K562 (cell line): Measurements from ENCODE around the gene LRRC26. TPM values are rescaled to one million over a fixed set of nuclear protein-coding genes. Genes with fewer than 3 reads are reported as not detected.

Experiments
- ATAC-seq: fragments of 200-7000 bp; cut with Tn5 transposase; 3 replicates; pipeline ENCODE4 v1.9.1; 2020; ENCODE audit warnings: moderate library complexity
- BruUV-seq: library from RNA; stranded (reverse); fragments of 400-500 nt; replicated peaks from 2 replicates; lab custom pipeline; 2021; lab: Mats Ljungman, UMichigan
- CTCF ChIA-PET: fragments of 300-600 bp; formaldehyde crosslinking; extraction: SDS; loops from one replicate; lab custom pipeline; 2021; ENCODE audit warnings: low intra/inter-chr PET ratio; lab: Yijun Ruan, JAX
- POLR2A ChIA-PET: fragments of 300-600, 350-650 bp; sonication (Branson Sonifier 250); formaldehyde crosslinking; extraction: SDS; loops from one replicate; lab custom pipeline; 2021; ENCODE audit warnings: antibody characterized with exemption, inconsistent platforms; lab: Yijun Ruan, JAX
- DNase-seq, 4 experiments: peaks; one replicate each; pipeline versions ENCODE4 v3.0.0 to v3.0.0-alpha.2; 2011 to 2018; ENCODE audit warnings: low spot score in 3 of 4, mixed read lengths in 3 of 4; ENCODE audit errors: extremely low read depth in 1 of 4
- FAIRE-seq: peaks from 2 replicates; lab custom pipeline; 2011; peaks lifted over from hg19 to GRCh38; lab: Jason Lieb, UNC
- H2AFZ ChIP-seq: 2 replicates; pipeline ENCODE4 v1.6.0; 2011; ENCODE audit warnings: low read depth, low read length, control low read depth, inconsistent platforms
- H3K27ac ChIP-seq: fragments of 200-600 bp; 3 replicates; pipeline ENCODE4 v1.8.0; 2011; ENCODE audit warnings: low read depth, mild to moderate bottlenecking, control low read depth, inconsistent platforms, low read length, moderate library complexity, mixed read lengths; ENCODE audit errors: extremely low read depth
- H3K27me3 ChIP-seq, 2 experiments: fragments of 300-600 bp in 1 of 2; 2 replicates in 1 of 2; 3 replicates in 1 of 2; pipeline versions ENCODE4 v1.6.0 to v1.8.0; 2011; ENCODE audit warnings: inconsistent platforms in 2 of 2, low read length in 2 of 2, mild to moderate bottlenecking in 1 of 2, mixed read lengths in 1 of 2, moderate library complexity in 1 of 2; ENCODE audit not compliant: control insufficient read depth in 2 of 2, insufficient read depth in 2 of 2
- H3K36me3 ChIP-seq: fragments of 300-600 bp; 3 replicates; pipeline ENCODE4 v1.8.0; 2011; ENCODE audit warnings: mild to moderate bottlenecking, low read length, inconsistent platforms; ENCODE audit not compliant: control insufficient read depth, insufficient read depth
- H3K4me1 ChIP-seq, 2 experiments: fragments of 200-600 bp in 1 of 2; replicated peaks in 1 of 2; 2 replicates in 1 of 2; 3 replicates in 1 of 2; pipeline versions ENCODE4 v1.5.1 to v1.8.0; 2011; ENCODE audit warnings: inconsistent platforms in 2 of 2, low read length in 2 of 2, mild to moderate bottlenecking in 1 of 2, mixed read lengths in 1 of 2, moderate library complexity in 1 of 2; ENCODE audit not compliant: control insufficient read depth in 2 of 2, insufficient read depth in 2 of 2
- H3K4me2 ChIP-seq: 2 replicates; pipeline ENCODE4 v1.6.1; 2011; ENCODE audit warnings: low read length, control low read depth, inconsistent platforms, mixed read lengths; ENCODE audit not compliant: insufficient read depth
- H3K4me3 ChIP-seq: fragments of 200-600 bp; sonication (generic), shearing (Covaris generic); 2 replicates; pipeline ENCODE4 v1.5.1; 2016; ENCODE audit warnings: control low read depth, inconsistent platforms
- H3K79me2 ChIP-seq: fragments of 200-600 bp; 3 replicates; pipeline ENCODE4 v1.8.0; 2011; ENCODE audit warnings: low read length, inconsistent platforms; ENCODE audit not compliant: control insufficient read depth, insufficient read depth
- H3K9ac ChIP-seq, 2 experiments: 2 replicates each; pipeline versions ENCODE4 v1.6.0 to v1.6.1; 2011; ENCODE audit warnings: low read depth in 2 of 2, low read length in 2 of 2, control low read depth in 1 of 2, inconsistent platforms in 1 of 2, mild to moderate bottlenecking in 1 of 2, mixed read lengths in 1 of 2; ENCODE audit not compliant: insufficient read depth in 1 of 2
- H3K9me1 ChIP-seq: one replicate; pipeline ENCODE4 v1.6.0; 2011; ENCODE audit warnings: inconsistent platforms, mild to moderate bottlenecking, low read length, moderate library complexity; ENCODE audit not compliant: control insufficient read depth, insufficient read depth
- H3K9me3 ChIP-seq: replicated peaks from 2 replicates; pipeline ENCODE4 v1.5.1; 2011; ENCODE audit warnings: low read depth, low read length, inconsistent platforms; ENCODE audit not compliant: control insufficient read depth, insufficient read depth
- H4K20me1 ChIP-seq: replicated peaks from 2 replicates; pipeline ENCODE4 v1.6.1; 2011; ENCODE audit warnings: low read length, inconsistent platforms, mixed read lengths; ENCODE audit not compliant: control insufficient read depth, insufficient read depth
- CCNT2 ChIP-seq: IDR thresholded peaks from 2 replicates; pipeline ENCODE4 v1.6.1; 2011; ENCODE audit warnings: borderline replicate concordance, low read depth, mild to moderate bottlenecking, moderate library complexity, mixed read lengths, low read length; ENCODE audit not compliant: insufficient read length; ENCODE audit errors: extremely low read depth
- FOSL1 ChIP-seq: fragments of 200-800 bp; sonication (Bioruptor generic); conservative IDR thresholded peaks from 2 replicates; pipeline ENCODE4 v1.6.1; 2016; ENCODE audit warnings: missing genetic modification characterization, missing compliant biosample characterization
- GATA2 ChIP-seq: sonication (generic); formaldehyde crosslinking; IDR thresholded peaks from 2 replicates; pipeline ENCODE4 v1.4.0; 2020; ENCODE audit warnings: mild to moderate bottlenecking, missing genetic modification reagents
- GATAD2B ChIP-seq: fragments of 450-650 bp; IDR thresholded peaks from 2 replicates; pipeline ENCODE4 v1.6.1; 2017; ENCODE audit warnings: mild to moderate bottlenecking, borderline replicate concordance
- HNRNPL ChIP-seq: fragments of 200-400 bp; formaldehyde crosslinking; IDR thresholded peaks from 2 replicates; pipeline ENCODE4 v1.6.1; 2017; ENCODE audit warnings: low read depth, mild to moderate bottlenecking, low read length
- KDM2B ChIP-seq: fragments of 250-450 bp; sonication (Bioruptor Pico); IDR thresholded peaks from 2 replicates; pipeline ENCODE4 v1.8.0; 2021; ENCODE audit warnings: mild to moderate bottlenecking, moderate library complexity
- MAZ ChIP-seq, 2 experiments: fragments of 450-650 bp in 1 of 2; sonication (generic) in 1 of 2; formaldehyde crosslinking; IDR thresholded peaks in 1 of 2; conservative IDR thresholded peaks in 1 of 2; 2 replicates each; pipeline versions ENCODE4 v1.4.0 to v1.5.0; 2020; ENCODE audit warnings: mild to moderate bottlenecking in 1 of 2, missing genetic modification reagents in 1 of 2
- NR2C1 ChIP-seq, 2 experiments: fragments of 450-650 bp; IDR thresholded peaks; 2 replicates each; pipeline ENCODE4 v1.6.1; 2017; ENCODE audit warnings: mild to moderate bottlenecking in 2 of 2, antibody characterized with exemption in 1 of 2, inconsistent platforms in 1 of 2, missing compliant biosample characterization in 1 of 2, missing genetic modification characterization in 1 of 2
- TAF9B ChIP-seq: fragments of 450-650 bp; IDR thresholded peaks from 2 replicates; pipeline ENCODE4 v1.6.1; 2018; ENCODE audit warnings: mild to moderate bottlenecking; ENCODE audit not compliant: partially characterized antibody
- TOE1 ChIP-seq, 2 experiments: fragments of 450-650 bp in 1 of 2; sonication (generic) in 1 of 2; formaldehyde crosslinking in 1 of 2; IDR thresholded peaks; 2 replicates each; pipeline versions ENCODE4 v1.7.1 to v1.8.0; 2016 to 2022; ENCODE audit warnings: borderline replicate concordance in 2 of 2, mild to moderate bottlenecking in 2 of 2, antibody characterized with exemption in 1 of 2, inconsistent platforms in 1 of 2, low read depth in 1 of 2, missing genetic modification reagents in 1 of 2, moderate library complexity in 1 of 2
- TRIM24 ChIP-seq, 2 experiments: fragments of 450-650 bp; IDR thresholded peaks; 2 replicates each; pipeline ENCODE4 v1.6.1; 2016
- ZC3H8 ChIP-seq: fragments of 450-650 bp; IDR thresholded peaks from 2 replicates; pipeline ENCODE4 v1.6.1; 2017
- WGBS: fragments of 100-300 bp; shearing (Covaris generic); methylation state at CpG from one replicate; pipeline ENCODE4 v1.1.6; 2016; ENCODE audit warnings: low coverage, mixed read lengths; ENCODE audit not compliant: insufficient coverage; ENCODE audit errors: missing lambda C conversion rate; 5-methylcytosine and 5-hydroxymethylcytosine counted together
- in situ Hi-C: fragments of 300-500 bp; cut with MboI; formaldehyde crosslinking; loops from 4 replicates; pipeline ENCODE4 v1.15.0; 2018; ENCODE audit warnings: inconsistent platforms, mixed read lengths
- intact Hi-C: fragments of 100-400 bp; cut with micrococcal nuclease; formaldehyde crosslinking; loops from 2 replicates; pipeline ENCODE4 v1.14.2; 2022
- polyA plus RNA-seq, 8 experiments: library from polyadenylated mRNA; depleted of rRNA in 4 of 8; stranded (reverse) in 5 of 8; unstranded in 3 of 8; fragments of >200 nt; fragmentation: Nextera tagmentation in 2 of 8; fragmentation: Illumina TruSeq in 1 of 8; extraction: Ambion mirVana in 2 of 8; extraction: Trizol in 1 of 8; gene quantifications; 2 replicates each; pipeline versions ENCODE4 v1.2.1 to v1.2.3, GENCODE V29; 2011 to 2014; ENCODE audit warnings: inconsistent platforms in 1 of 8, missing spikeins in 1 of 8
- total RNA-seq, 7 experiments: library from RNA; depleted of rRNA in 6 of 7; stranded (reverse); fragments of >200 nt in 6 of 7; fragmentation: Illumina TruSeq in 2 of 7; extraction: Trizol in 2 of 7; gene quantifications; 2 replicates each; pipeline versions ENCODE4 v1.2.1 to v1.2.3, GENCODE V29; 2011 to 2021; ENCODE audit warnings: low replicate concordance in 1 of 7
- TF ChIP-seq, protein P1 (sequence below): IDR thresholded peaks from 3 replicates; pipeline ENCODE4 v1.6.1; 2011; ENCODE audit warnings: borderline replicate concordance, mild to moderate bottlenecking, moderate library complexity; ENCODE audit not compliant: insufficient read length; ENCODE audit errors: extremely low read depth
- TF ChIP-seq, protein P2 (sequence below): fragments of 450-650 bp; IDR thresholded peaks from 2 replicates; pipeline ENCODE4 v1.6.1; 2014; ENCODE audit warnings: low read depth, mild to moderate bottlenecking, moderate library complexity, borderline replicate concordance
- TF ChIP-seq, protein P3 (sequence below): fragments of 450-650 bp; IDR thresholded peaks from 2 replicates; pipeline ENCODE4 v1.6.1; 2016; ENCODE audit warnings: missing biosample characterization, missing genetic modification characterization

LRRC26 gene
- total and polyA plus RNA-seq, 9 of the 15 experiments (the other 6 are each of a cell fraction or from before 2014, with no cell fraction given) = not detected

DNA sequence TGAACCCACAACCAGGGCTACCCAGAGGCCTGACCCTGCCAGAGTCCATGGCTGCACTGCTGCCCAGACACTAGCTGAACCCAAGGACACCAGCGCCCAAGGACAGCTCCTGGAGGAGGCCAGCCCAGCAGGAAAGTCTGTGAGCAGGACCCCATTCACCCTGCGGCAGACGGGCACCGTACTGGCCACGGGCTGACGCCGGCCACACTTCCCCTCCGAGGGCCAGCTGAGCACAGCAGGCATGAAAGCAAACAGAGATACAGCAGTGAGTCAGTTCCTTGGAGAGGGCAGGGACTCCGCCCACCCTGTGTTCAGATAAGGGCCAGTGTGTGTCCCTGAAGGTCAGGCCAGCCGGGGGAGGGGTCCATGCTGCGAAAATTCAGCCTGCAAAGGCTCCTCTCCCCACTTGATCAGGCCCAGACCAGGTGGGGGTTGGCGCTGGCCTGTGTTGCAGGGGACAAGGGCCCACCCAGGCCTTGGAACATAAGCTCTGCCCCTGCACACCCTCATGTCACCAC lies 49.0 kb upstream of the LRRC26 start:
- H3K36me3 ChIP-seq = peaks cover 32% of the 10 kb centered on the region; the same call in 1 of the 3 replicates
- intact Hi-C loops (loop anchor here (2.0 kb wide), 1 partner anchor 18 kb away; the partner anchor contains the start of gene TPRN), in situ Hi-C loops (no loop called here)
- FAIRE-seq (peak; percentile 100), DNase-seq (peak; percentile 59 to 95 (median 77)), ATAC-seq (peak; percentile 82)
- H3K9ac ChIP-seq = peak overlapping the region; percentile 76 to 92
- H3K4me1 ChIP-seq = peaks cover 34 to 89% of the 10 kb centered on the region in 2 experiments
- CTCF ChIA-PET = no interaction called here
- WGBS = under 1% methylated on average over 12 of the region's 12 CpGs
- H4K20me1 ChIP-seq = no peaks in the 10 kb centered on the region
- no peaks in the 10 kb centered on the region for H3K27me3 ChIP-seq
- peaks cover 18% of the 10 kb centered on the region; the same call in 2 of the 3 replicates for H3K79me2 ChIP-seq
- no peaks in the 10 kb centered on the region for H3K9me3 ChIP-seq
- H3K4me3 ChIP-seq = no peak overlapping the region
- H2AFZ ChIP-seq = no peak overlapping the region
- H3K27ac ChIP-seq = peak overlapping the region; percentile 72
- peak overlapping the region; percentile 69 for H3K4me2 ChIP-seq
- POLR2A ChIA-PET = interaction anchor here (0.7 to 2.1 kb wide), 11 partner anchors 9 to 223 kb away, joined by 3 to 13 read pairs (median 5); partner anchors contain the start of genes CLIC3, TPRN and TUBB4B
- no TSS peak for BruUV-seq
- no peaks in the 10 kb centered on the region for H3K9me1 ChIP-seq
- TF ChIP-seq TOE1 (IDR thresholded peaks at IDR 0.05; ENCODE audit: borderline replicate concordance) = 0 out of 2 replicates have a peak, but pooled peaks have one; percentile 44
- peak; percentile 81; the same call in 1 of the 2 replicates for TF ChIP-seq TOE1 (CRISPR knock-in tag; IDR thresholded peaks at IDR 0.05; ENCODE audit: borderline replicate concordance, low read depth)
- peak; percentile 73 for TF ChIP-seq CCNT2
- no peak for TF ChIP-seq KDM2B (CRISPR knock-in tag)
- peak; percentile 86 for TF ChIP-seq TAF9B
- peak; percentile 40 for TF ChIP-seq NR2C1 (IDR thresholded peaks at IDR 0.05)
- peak; percentile 53; the same call in 1 of the 2 replicates for TF ChIP-seq NR2C1 (tag; IDR thresholded peaks at IDR 0.05)
- TF ChIP-seq, protein P1, sequence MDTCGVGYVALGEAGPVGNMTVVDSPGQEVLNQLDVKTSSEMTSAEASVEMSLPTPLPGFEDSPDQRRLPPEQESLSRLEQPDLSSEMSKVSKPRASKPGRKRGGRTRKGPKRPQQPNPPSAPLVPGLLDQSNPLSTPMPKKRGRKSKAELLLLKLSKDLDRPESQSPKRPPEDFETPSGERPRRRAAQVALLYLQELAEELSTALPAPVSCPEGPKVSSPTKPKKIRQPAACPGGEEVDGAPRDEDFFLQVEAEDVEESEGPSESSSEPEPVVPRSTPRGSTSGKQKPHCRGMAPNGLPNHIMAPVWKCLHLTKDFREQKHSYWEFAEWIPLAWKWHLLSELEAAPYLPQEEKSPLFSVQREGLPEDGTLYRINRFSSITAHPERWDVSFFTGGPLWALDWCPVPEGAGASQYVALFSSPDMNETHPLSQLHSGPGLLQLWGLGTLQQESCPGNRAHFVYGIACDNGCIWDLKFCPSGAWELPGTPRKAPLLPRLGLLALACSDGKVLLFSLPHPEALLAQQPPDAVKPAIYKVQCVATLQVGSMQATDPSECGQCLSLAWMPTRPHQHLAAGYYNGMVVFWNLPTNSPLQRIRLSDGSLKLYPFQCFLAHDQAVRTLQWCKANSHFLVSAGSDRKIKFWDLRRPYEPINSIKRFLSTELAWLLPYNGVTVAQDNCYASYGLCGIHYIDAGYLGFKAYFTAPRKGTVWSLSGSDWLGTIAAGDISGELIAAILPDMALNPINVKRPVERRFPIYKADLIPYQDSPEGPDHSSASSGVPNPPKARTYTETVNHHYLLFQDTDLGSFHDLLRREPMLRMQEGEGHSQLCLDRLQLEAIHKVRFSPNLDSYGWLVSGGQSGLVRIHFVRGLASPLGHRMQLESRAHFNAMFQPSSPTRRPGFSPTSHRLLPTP = no peak
- TF ChIP-seq GATAD2B = 0 out of 2 replicates have a peak, but pooled peaks have one; percentile 60
- TF ChIP-seq, protein P2, sequence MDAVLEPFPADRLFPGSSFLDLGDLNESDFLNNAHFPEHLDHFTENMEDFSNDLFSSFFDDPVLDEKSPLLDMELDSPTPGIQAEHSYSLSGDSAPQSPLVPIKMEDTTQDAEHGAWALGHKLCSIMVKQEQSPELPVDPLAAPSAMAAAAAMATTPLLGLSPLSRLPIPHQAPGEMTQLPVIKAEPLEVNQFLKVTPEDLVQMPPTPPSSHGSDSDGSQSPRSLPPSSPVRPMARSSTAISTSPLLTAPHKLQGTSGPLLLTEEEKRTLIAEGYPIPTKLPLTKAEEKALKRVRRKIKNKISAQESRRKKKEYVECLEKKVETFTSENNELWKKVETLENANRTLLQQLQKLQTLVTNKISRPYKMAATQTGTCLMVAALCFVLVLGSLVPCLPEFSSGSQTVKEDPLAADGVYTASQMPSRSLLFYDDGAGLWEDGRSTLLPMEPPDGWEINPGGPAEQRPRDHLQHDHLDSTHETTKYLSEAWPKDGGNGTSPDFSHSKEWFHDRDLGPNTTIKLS = no peak
- peak; percentile 91 for TF ChIP-seq FOSL1
- peak in 1 of 2 experiments; percentile 59; a peak in 2 of 4 replicates for TF ChIP-seq TRIM24 (IDR thresholded peaks at IDR 0.05)
- TF ChIP-seq HNRNPL = peak; percentile 61; the same call in 1 of the 2 replicates
- TF ChIP-seq, protein P3, sequence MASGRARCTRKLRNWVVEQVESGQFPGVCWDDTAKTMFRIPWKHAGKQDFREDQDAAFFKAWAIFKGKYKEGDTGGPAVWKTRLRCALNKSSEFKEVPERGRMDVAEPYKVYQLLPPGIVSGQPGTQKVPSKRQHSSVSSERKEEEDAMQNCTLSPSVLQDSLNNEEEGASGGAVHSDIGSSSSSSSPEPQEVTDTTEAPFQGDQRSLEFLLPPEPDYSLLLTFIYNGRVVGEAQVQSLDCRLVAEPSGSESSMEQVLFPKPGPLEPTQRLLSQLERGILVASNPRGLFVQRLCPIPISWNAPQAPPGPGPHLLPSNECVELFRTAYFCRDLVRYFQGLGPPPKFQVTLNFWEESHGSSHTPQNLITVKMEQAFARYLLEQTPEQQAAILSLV (tag) = no peak
- no peak for TF ChIP-seq ZC3H8
- TF ChIP-seq MAZ (CRISPR knock-in tag; conservative IDR thresholded peaks at IDR 0.05 in 1 of 2, IDR thresholded peaks at IDR 0.05 in 1 of 2) = peak; percentile 73 to 76
- TF ChIP-seq GATA2 = peak; percentile 75
